ENCODE data around the gene ASB16. TPM values are rescaled to one million over a fixed set of nuclear protein-coding genes. Genes with fewer than 3 reads are reported as not detected.

Gene ASB16
- total RNA-seq, 1 donor from 2014 or later = not detected

- DNase-seq (ENCODE audit: low read depth in 2 of 2) = no peak
Measured at GRCh38 chr17:44188576-44189403, 18.3 kb downstream of the ASB16 start.

- no peak for DNase-seq (ENCODE audit: low read depth in 2 of 2)
Measured at GRCh38 chr17:44190481-44190880, 20.0 kb downstream of the ASB16 start.

- no peak for DNase-seq (ENCODE audit: low read depth in 2 of 2)
Measured at GRCh38 chr17:44191369-44191768, 20.9 kb downstream of the ASB16 start.

GRCh38 chr17:44191941-44192496 is 21.5 kb downstream of the ASB16 start:
- DNase-seq (ENCODE audit: low read depth in 2 of 2) = no peak

GRCh38 chr17:44192750-44193149 is 22.2 kb downstream of the ASB16 start:
- DNase-seq (ENCODE audit: low read depth in 2 of 2) = no peak

GRCh38 chr17:44193326-44194084 is 23.0 kb downstream of the ASB16 start:
- DNase-seq (ENCODE audit: low read depth in 2 of 2) = no peak

- DNase-seq (ENCODE audit: low read depth in 2 of 2) = no peak
Measured at GRCh38 chr17:44197107-44197506, 26.6 kb downstream of the ASB16 start.

GRCh38 chr17:44197980-44198720 is 27.6 kb downstream of the ASB16 start:
- peak in 1 of 2 donors; percentile 40 for DNase-seq (ENCODE audit: low read depth in 2 of 2)

- DNase-seq (ENCODE audit: low read depth in 2 of 2) = peak in 1 of 2 donors; percentile 74
Measured at GRCh38 chr17:44198721-44199552, 28.4 kb downstream of the ASB16 start.

GRCh38 chr17:44199553-44200477 is 29.3 kb downstream of the ASB16 start, which contains the start of gene ATXN7L3:
ATXN7L3 (minus strand) TSS chr17:44199884; CDS start chr17:44198070, 1,814 bp downstream.
- DNase-seq (ENCODE audit: low read depth in 2 of 2) = peak; percentile 92 to 99

- no peak for DNase-seq (ENCODE audit: low read depth in 2 of 2)
Measured at GRCh38 chr17:44200478-44201155, 30.1 kb downstream of the ASB16 start.

- no peak for DNase-seq (ENCODE audit: low read depth in 2 of 2)
Measured at GRCh38 chr17:44202756-44203155, 32.3 kb downstream of the ASB16 start.

- DNase-seq (ENCODE audit: low read depth in 2 of 2) = peak in 1 of 2 donors; percentile 58
Measured at GRCh38 chr17:44203731-44204440, 33.4 kb downstream of the ASB16 start.

GRCh38 chr17:44204441-44204882 is 34.0 kb downstream of the ASB16 start:
- DNase-seq (ENCODE audit: low read depth in 2 of 2) = peak in 1 of 2 donors; percentile 27

GRCh38 chr17:44205962-44206824 is 35.7 kb downstream of the ASB16 start:
- DNase-seq (ENCODE audit: low read depth in 2 of 2) = no peak

GRCh38 chr17:44206825-44207155 is 36.3 kb downstream of the ASB16 start:
- no peak for DNase-seq (ENCODE audit: low read depth in 2 of 2)

- no peak for DNase-seq (ENCODE audit: low read depth in 2 of 2)
Measured at GRCh38 chr17:44207319-44207718, 36.8 kb downstream of the ASB16 start.
